GM12865 (cell line): ENCODE data around the gene GPR135.
"Not testable (repeated sequence)": the region's sequence is repeated elsewhere in the genome, so short reads cannot be mapped to it uniquely, and the experiment has no call there.

Experiments used
- DNase-seq: peaks from one replicate; pipeline ENCODE4 v3.0.0; 2010; ENCODE audit warnings: low read depth
- H3K4me3 ChIP-seq: 2 replicates; pipeline ENCODE4 v1.5.1; 2011; ENCODE audit warnings: mild to moderate bottlenecking, low read depth, low read length, control low read depth
- CTCF ChIP-seq: IDR thresholded peaks from 2 replicates; pipeline ENCODE4 v1.5.1; 2011; ENCODE audit warnings: low read length, control low read depth, low read depth, inconsistent platforms; ENCODE audit not compliant: insufficient read depth; ENCODE audit errors: missing control alignments

GPR135 gene

GRCh38 chr14:59460378-59460777 is 4.8 kb downstream of the GPR135 start:
- no peak overlapping the region for H3K4me3 ChIP-seq
- TF ChIP-seq CTCF, result no peak
- DNase-seq, result no peak

- TF ChIP-seq CTCF, result no peak
- no peak overlapping the region for H3K4me3 ChIP-seq
- no peak for DNase-seq
Observed at GRCh38 chr14:59458486-59458885, 6.7 kb downstream of the GPR135 start.

DNA sequence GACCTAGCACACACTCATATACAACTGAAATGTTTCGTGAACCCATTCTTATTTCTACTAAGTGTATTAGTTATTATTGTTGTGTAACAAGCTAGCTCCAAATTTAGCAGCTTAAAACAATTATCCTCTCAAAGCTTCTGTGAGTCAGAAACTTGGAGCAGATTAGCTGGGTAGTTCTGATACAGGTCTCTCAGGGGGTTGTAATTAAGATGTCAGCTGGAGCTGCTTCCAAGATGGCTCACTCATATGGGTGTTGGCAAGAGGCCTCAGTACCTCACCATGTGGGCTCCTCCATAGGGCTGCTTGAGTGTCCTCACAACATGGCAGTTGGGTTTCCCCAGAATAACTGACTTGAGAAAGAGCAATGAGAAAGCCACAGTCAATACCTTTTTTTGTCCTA is 9.8 kb downstream of the GPR135 start:
- H3K4me3 ChIP-seq, result no peak overlapping the region
- no peak for DNase-seq
- no peak for TF ChIP-seq CTCF

DNA sequence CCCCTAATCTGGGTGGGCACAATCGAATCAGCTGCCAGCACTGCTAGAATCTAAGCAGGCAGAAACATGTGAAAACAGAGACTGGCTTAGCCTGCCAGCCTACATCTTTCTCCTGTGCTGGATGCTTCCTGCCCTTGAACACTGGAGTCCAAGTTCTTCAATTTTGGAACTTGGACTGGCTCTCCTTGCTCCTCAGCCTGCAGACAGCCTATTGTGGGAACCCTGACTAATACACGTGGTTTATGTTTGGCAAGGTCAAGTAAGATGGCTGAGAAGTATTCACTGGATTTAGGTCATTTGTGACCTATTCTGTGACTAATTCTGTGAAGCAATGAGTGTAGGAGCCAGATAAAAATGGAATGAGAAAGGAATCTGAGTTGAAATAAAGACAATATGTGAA is 11.0 kb downstream of the GPR135 start:
- DNase-seq, result no peak
- TF ChIP-seq CTCF, result no peak
- H3K4me3 ChIP-seq, result no peak overlapping the region

DNA sequence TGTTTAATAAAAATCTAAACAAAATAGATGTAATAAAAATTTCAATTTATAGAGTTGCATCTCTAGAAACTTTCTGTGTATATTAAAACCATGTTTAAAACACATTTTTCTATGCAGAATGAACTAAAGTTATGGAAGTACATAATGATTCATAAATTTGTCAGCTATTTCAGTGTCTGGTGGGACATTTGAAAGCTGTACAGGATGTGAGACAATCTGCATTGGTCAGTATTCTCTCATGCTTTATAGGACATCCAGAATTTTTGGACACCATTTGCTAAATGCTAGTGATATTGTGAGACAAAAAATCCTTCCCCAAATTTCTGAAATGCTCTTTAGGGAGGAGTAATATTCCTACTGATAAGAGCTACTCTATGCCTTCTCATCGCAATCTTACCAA is 13.3 kb downstream of the GPR135 start:
- TF ChIP-seq CTCF, result no peak
- no peak overlapping the region for H3K4me3 ChIP-seq
- no peak for DNase-seq

DNA sequence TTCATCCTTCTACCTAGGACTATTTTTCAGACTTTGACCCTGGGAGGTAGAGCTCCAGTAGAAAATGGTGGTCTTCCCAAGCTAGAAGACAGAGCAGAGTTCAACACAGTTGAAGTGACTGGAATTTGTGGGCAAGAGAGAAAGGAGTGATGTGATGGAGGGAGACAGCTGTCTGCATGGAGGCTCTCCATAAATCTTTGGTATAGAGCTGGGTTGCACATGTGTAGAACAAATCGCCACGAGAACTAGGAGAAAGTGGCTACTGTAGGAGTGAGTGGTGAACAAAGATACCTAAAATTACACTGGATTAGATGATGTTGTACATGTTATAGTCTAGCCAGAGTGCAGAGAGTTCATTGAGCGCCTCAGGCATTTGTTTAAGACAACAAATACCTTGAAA is 14.5 kb downstream of the GPR135 start:
- no peak for DNase-seq
- no peak overlapping the region for H3K4me3 ChIP-seq
- no peak for TF ChIP-seq CTCF

DNA sequence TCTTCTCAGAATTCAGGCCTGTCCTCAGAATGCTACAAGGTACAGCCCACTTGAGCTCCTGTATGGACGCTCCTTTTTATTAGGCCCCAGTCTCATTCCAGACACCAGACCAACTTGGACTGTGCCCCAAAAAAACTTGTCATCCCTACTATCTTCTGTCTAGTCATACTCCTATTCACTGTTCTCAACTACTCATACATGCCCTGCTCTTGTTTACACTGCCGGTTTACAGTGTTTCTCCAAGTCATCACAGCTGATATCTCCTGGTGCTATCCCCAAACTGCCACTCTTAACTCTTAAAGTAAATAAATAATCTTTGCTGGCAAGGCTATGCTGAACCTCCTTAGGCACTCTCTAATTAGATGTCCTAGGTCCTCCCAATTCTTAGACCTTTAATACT is 16.5 kb downstream of the GPR135 start:
- not testable (repeated sequence) for DNase-seq, H3K4me3 ChIP-seq
